NT2/D1 (cell line): ENCODE data around the gene MAP3K6.

Source experiments
- SUZ12 ChIP-seq: IDR thresholded peaks from 2 replicates; pipeline ENCODE4 v1.6.1; 2011; ENCODE audit not compliant: insufficient read length, insufficient read depth; ENCODE audit errors: extremely low read depth
- YY1 ChIP-seq: IDR thresholded peaks from 2 replicates; pipeline ENCODE4 v1.6.1; 2011; ENCODE audit not compliant: insufficient read length, insufficient read depth

- TF ChIP-seq YY1: no peak
- TF ChIP-seq SUZ12: no peak
Observed at GRCh38 chr1:27338751-27339150, 28.0 kb downstream of the MAP3K6 start.
